Measurements from ENCODE around the gene NXT2. TPM values are rescaled to one million over a fixed set of nuclear protein-coding genes. Genes with fewer than 3 reads are reported as not detected.

The NXT2 gene
- total RNA-seq (2013; cell fraction: nucleolus; rRNA removed) = 3.1 and 5.0 TPM in 2 replicates
- total RNA-seq (2014; rRNA removed) (20.6 and 25.9 TPM in 2 replicates), total RNA-seq (2014; rRNA removed; fragmentation: Illumina TruSeq; extraction: Trizol) (20.9 and 21.3 TPM in 2 replicates), total RNA-seq (2021) (13.1 and 14.7 TPM in 2 replicates), polyA plus RNA-seq (2011; rRNA removed) (38.1 and 55.8 TPM in 2 replicates), polyA plus RNA-seq (2014; fragmentation: Illumina TruSeq; extraction: Trizol) (21.1 and 28.9 TPM in 2 replicates), polyA plus RNA-seq (2014; fragmentation: Nextera tagmentation; extraction: Ambion mirVana) (10 to 100 TPM; 17.4 to 30.0 TPM), polyA plus RNA-seq (2014; rRNA removed) (10.4 and 10.8 TPM in 2 replicates), polyA plus RNA-seq (2016; fragmentation: Nextera tagmentation; extraction: Ambion mirVana) (10 to 100 TPM; 22.6 to 23.4 TPM), polyA minus RNA-seq (2011; rRNA and poly(A)+ RNA removed) (13.7 and 19.9 TPM in 2 replicates), Bru-seq, nascent RNA (percentile 68 among the genes with signal in this experiment), BruChase-seq, experiment 1, labeled RNA remaining after a 6-hour chase (percentile 89 among the genes with signal in this experiment), BruChase-seq, experiment 2, labeled RNA remaining after a 2-hour chase (percentile 78 among the genes with signal in this experiment)
- 11.7 TPM for polyA plus RNA-seq (2011; ENCODE audit: low read depth)
- 10.0 and 11.6 TPM in 2 replicates for polyA plus RNA-seq (2011; cell fraction: cytosol; rRNA removed)
- polyA plus RNA-seq (2011; cell fraction: nucleus; rRNA removed) = 5.0 and 5.7 TPM in 2 replicates
- 12.7 and 14.9 TPM in 2 replicates for polyA plus RNA-seq (2012)
- 6.7 and 7.9 TPM in 2 replicates for polyA minus RNA-seq (2011; cell fraction: cytosol; rRNA and poly(A)+ RNA removed)
- 1.3 and 2.3 TPM in 2 replicates for polyA minus RNA-seq (2011; cell fraction: nucleus; rRNA and poly(A)+ RNA removed)
- long read RNA-seq, experiment 1, transcript NXT2-202 (4 exons, 1,085 nt) = major isoform, 14 of 29 reads
- long read RNA-seq, experiment 1, transcript NXT2-203 (4 exons, 2,562 nt) = minor isoform, 13 of 29 reads
- long read RNA-seq, experiment 1, partial matches to known transcripts = 0 of 29 reads
- long read RNA-seq, experiment 1, other reads (novel, unspliced or antisense) = 2 of 29 reads
- long read RNA-seq, experiment 2, transcript NXT2-202 (4 exons, 1,085 nt) = major isoform, 64 of 110 reads
- long read RNA-seq, experiment 2, transcript NXT2-203 (4 exons, 2,562 nt) = minor isoform, 35 of 110 reads
- long read RNA-seq, experiment 2, partial matches to known transcripts = 0 of 110 reads
- long read RNA-seq, experiment 2, other reads (novel, unspliced or antisense) = 11 of 110 reads

DNA sequence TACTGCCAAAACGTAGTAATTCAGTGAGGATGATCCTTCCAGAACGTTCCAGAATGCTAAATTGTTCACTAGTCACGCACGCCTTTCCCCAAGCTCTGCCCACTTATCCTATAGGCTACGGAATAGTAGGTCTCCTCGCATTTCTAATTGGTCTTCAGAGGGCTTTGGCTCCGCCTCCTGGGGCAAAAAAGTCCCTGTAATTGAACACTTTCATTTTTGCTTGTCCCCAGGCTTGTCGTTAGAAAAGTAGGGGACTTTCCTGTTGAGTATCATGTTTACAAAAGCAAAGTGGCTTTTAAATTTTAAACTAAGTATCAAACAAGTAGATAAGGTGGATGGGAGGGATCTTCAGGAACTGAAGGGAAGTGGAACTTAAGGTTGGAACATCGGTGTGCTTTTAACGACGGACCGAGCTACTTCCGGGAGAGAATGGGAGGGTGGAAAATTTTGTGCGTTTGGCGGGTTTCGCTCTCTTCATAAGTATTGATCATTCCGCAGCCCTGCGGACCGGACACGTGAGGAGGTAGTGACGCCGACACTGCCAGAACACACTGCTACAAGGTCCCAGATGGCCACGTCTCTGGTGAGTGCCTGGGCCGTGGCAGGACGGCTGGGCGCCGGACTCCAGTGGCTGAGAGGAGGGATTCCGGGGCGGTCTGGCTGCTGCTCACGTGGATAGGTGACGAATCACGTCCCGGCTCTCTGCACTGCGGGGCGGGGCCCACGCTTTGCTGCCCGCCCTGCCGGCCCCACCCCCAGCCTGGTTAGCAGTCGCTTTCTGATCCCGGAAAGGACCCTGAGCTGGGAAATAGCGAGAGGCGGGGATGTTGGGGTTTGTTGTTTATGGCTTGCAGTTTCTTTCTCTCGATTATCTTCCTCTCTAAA, at the start of gene NXT2:
NXT2 (plus strand) TSS at position 406 of the 885 bp plus-strand sequence; CDS start at position 569, 163 bp downstream.
- Histone ChIP-seq H3K79me2 (ENCODE audit: control insufficient read depth, insufficient read depth, low read length) (no peaks in the 10 kb centered on the region), H3K4me1 (ENCODE audit: control insufficient read depth, insufficient read depth, low read length) (no peaks in the 10 kb centered on the region), H3K27ac (ENCODE audit: control insufficient read depth, insufficient read depth) (peak within 1 kb of the TSS; percentile 89), H3K9me3 (replicated peaks; ENCODE audit: control insufficient read depth, insufficient read depth, low read length) (peaks cover 3% of the 10 kb centered on the region), H3K4me3 (peak within 1 kb of the TSS; percentile 64), H2AFZ (ENCODE audit: control insufficient read depth, low read depth, low read length) (peak within 1 kb of the TSS; percentile 84), H3K9ac (ENCODE audit: control insufficient read depth, insufficient read depth, low read length) (peak within 1 kb of the TSS; percentile 71), H4K20me1 (ENCODE audit: control insufficient read depth, insufficient read depth) (no peaks in the 10 kb centered on the region), H3K36me3 (ENCODE audit: control insufficient read depth in 2 of 2, insufficient read depth in 2 of 2, low read length in 1 of 2) (no peaks in the 10 kb centered on the region), H3K27me3 (replicated peaks in 1 of 2; ENCODE audit: control insufficient read depth in 2 of 2, insufficient read depth in 2 of 2, low read length in 1 of 2) (no peaks in the 10 kb centered on the region), H3K4me2 (ENCODE audit: control insufficient read depth, insufficient read depth) (peak within 1 kb of the TSS; percentile 39)
- POLR2A ChIA-PET = interaction anchor here (0.6 to 1.1 kb wide), 3 partner anchors 172 to 354 kb away, joined by 3 read pairs; no protein-coding TSS in a partner anchor
- FAIRE-seq (peak; percentile 38), ATAC-seq (peak; percentile 99), DNase-seq (ENCODE audit: low read depth, low spot score) (peak; percentile 73)
- BruUV-seq (replicated peaks) = no TSS peak
- SMC1A ChIA-PET (ENCODE audit: uncharacterized antibody, unreplicated experiment) = interaction anchor here (0.7 to 2.0 kb wide), 5 partner anchors 10 to 354 kb away, joined by 4 to 8 read pairs (median 4); no protein-coding TSS in a partner anchor
- RAD21 ChIA-PET (ENCODE audit: unreplicated experiment) = interaction anchor here (1.0 to 2.2 kb wide), 5 partner anchors 43 to 354 kb away, joined by 3 to 7 read pairs (median 4); no protein-coding TSS in a partner anchor
- 38% methylated on average over 43 of the region's 43 CpGs for WGBS (ENCODE audit: insufficient coverage, insufficient replicate concordance, low lambda C conversion rate, missing lambda C conversion rate)
- intact Hi-C loops (cut with micrococcal nuclease; ENCODE audit: unreplicated experiment) (loop anchor here (10.0 kb wide), 3 partner anchors 168 to 468 kb away; partner anchors contain the start of gene TMEM164), in situ Hi-C loops (cut with MboI) (no loop called here)
- CTCF ChIA-PET = interaction anchor here (1.3 kb wide), 1 partner anchor 99 kb away, joined by 3 read pairs; no protein-coding TSS in a partner anchor
- 0 out of 3 replicates have a peak, but pooled peaks have one; percentile 31 for TF ChIP-seq POU2F2 (IDR thresholded peaks at IDR 0.05; ENCODE audit: borderline replicate concordance, low read depth, low read length)
- TF ChIP-seq LARP7 (IDR thresholded peaks at IDR 0.05) = no peak
- TF ChIP-seq, protein P1, sequence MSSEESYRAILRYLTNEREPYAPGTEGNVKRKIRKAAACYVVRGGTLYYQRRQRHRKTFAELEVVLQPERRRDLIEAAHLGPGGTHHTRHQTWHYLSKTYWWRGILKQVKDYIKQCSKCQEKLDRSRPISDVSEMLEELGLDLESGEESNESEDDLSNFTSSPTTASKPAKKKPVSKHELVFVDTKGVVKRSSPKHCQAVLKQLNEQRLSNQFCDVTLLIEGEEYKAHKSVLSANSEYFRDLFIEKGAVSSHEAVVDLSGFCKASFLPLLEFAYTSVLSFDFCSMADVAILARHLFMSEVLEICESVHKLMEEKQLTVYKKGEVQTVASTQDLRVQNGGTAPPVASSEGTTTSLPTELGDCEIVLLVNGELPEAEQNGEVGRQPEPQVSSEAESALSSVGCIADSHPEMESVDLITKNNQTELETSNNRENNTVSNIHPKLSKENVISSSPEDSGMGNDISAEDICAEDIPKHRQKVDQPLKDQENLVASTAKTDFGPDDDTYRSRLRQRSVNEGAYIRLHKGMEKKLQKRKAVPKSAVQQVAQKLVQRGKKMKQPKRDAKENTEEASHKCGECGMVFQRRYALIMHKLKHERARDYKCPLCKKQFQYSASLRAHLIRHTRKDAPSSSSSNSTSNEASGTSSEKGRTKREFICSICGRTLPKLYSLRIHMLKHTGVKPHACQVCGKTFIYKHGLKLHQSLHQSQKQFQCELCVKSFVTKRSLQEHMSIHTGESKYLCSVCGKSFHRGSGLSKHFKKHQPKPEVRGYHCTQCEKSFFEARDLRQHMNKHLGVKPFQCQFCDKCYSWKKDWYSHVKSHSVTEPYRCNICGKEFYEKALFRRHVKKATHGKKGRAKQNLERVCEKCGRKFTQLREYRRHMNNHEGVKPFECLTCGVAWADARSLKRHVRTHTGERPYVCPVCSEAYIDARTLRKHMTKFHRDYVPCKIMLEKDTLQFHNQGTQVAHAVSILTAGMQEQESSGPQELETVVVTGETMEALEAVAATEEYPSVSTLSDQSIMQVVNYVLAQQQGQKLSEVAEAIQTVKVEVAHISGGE (CRISPR knock-in tag; IDR thresholded peaks at IDR 0.05) = peak; percentile 89
- peak; percentile 56; the same call in 1 of the 2 replicates for TF ChIP-seq IKZF1 (conservative IDR thresholded peaks at IDR 0.05)
- no peak for TF ChIP-seq ZNF274 (IDR thresholded peaks at IDR 0.05; ENCODE audit: insufficient read depth, insufficient read length)
- TF ChIP-seq, protein P2, sequence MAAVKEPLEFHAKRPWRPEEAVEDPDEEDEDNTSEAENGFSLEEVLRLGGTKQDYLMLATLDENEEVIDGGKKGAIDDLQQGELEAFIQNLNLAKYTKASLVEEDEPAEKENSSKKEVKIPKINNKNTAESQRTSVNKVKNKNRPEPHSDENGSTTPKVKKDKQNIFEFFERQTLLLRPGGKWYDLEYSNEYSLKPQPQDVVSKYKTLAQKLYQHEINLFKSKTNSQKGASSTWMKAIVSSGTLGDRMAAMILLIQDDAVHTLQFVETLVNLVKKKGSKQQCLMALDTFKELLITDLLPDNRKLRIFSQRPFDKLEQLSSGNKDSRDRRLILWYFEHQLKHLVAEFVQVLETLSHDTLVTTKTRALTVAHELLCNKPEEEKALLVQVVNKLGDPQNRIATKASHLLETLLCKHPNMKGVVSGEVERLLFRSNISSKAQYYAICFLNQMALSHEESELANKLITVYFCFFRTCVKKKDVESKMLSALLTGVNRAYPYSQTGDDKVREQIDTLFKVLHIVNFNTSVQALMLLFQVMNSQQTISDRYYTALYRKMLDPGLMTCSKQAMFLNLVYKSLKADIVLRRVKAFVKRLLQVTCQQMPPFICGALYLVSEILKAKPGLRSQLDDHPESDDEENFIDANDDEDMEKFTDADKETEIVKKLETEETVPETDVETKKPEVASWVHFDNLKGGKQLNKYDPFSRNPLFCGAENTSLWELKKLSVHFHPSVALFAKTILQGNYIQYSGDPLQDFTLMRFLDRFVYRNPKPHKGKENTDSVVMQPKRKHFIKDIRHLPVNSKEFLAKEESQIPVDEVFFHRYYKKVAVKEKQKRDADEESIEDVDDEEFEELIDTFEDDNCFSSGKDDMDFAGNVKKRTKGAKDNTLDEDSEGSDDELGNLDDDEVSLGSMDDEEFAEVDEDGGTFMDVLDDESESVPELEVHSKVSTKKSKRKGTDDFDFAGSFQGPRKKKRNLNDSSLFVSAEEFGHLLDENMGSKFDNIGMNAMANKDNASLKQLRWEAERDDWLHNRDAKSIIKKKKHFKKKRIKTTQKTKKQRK (IDR thresholded peaks at IDR 0.05; ENCODE audit: low read depth, low read length) = no peak
- no peak for TF ChIP-seq NFYA (IDR thresholded peaks at IDR 0.05; ENCODE audit: borderline replicate concordance, low read depth, low read length)
- no peak for TF ChIP-seq ASH2L (IDR thresholded peaks at IDR 0.05; ENCODE audit: borderline replicate concordance, low read depth)

All from GM12878 (cell line).